Naive B cell (primary cell): Measurements from ENCODE around the gene THEM4. TPM values are rescaled to one million over a fixed set of nuclear protein-coding genes. Genes with fewer than 3 reads are reported as not detected.

Source experiments
- ATAC-seq, 2 donors: fragments of 150-1000 bp; cut with Tn5 transposase; 2 replicates each; pipeline ENCODE4 v1.10.0; 2021; ENCODE audit warnings: low read depth in 2 of 2, mild to moderate bottlenecking in 2 of 2, moderate library complexity in 2 of 2
- DNase-seq: peaks from one replicate; pipeline ENCODE4 v3.0.0; 2022
- H3K27ac Mint-ChIP-seq, 6 donors: one replicate each; pipeline ENCODE4 v1.8.0; 2020 to 2022; ENCODE audit warnings: mild to moderate bottlenecking in 6 of 6, mixed read lengths in 6 of 6, moderate library complexity in 5 of 6, inconsistent platforms in 2 of 6
- H3K27me3 Mint-ChIP-seq, 3 donors: one replicate each; pipeline ENCODE4 v1.8.0; 2021 to 2022; ENCODE audit warnings: mixed read lengths in 3 of 3, mild to moderate bottlenecking in 1 of 3
- H3K36me3 Mint-ChIP-seq, 2 donors: one replicate each; pipeline ENCODE4 v1.8.0; 2020 to 2022; ENCODE audit warnings: mixed read lengths in 2 of 2, inconsistent platforms in 1 of 2, mild to moderate bottlenecking in 1 of 2
- H3K4me1 Mint-ChIP-seq, 3 donors: one replicate each; pipeline ENCODE4 v1.8.0; 2020 to 2022; ENCODE audit warnings: mixed read lengths in 3 of 3, inconsistent platforms in 1 of 3, mild to moderate bottlenecking in 1 of 3, moderate library complexity in 1 of 3
- H3K4me3 Mint-ChIP-seq, 8 donors: one replicate each; pipeline ENCODE4 v1.8.0; 2020 to 2022; ENCODE audit warnings: mild to moderate bottlenecking in 8 of 8, mixed read lengths in 8 of 8, moderate library complexity in 8 of 8, inconsistent platforms in 2 of 8
- H3K9me3 Mint-ChIP-seq, 7 donors: one replicate each; pipeline ENCODE4 v1.8.0; 2020 to 2022; ENCODE audit warnings: mixed read lengths in 7 of 7, mild to moderate bottlenecking in 5 of 7, inconsistent platforms in 2 of 7, moderate library complexity in 1 of 7
- polyA plus RNA-seq, 6 donors: library from polyadenylated mRNA; unstranded; fragments of 300-500 nt; fragmentation: Illumina TruSeq; gene quantifications; one replicate each; pipeline ENCODE4 v1.2.3, GENCODE V29; 2021; ENCODE audit warnings: low read depth in 6 of 6

The THEM4 gene
- polyA plus RNA-seq: 10 to 100 TPM in 2 of 6 donors, 1 to 10 TPM in 4; 6.6 to 11.9 (median 8.1) TPM

DNA sequence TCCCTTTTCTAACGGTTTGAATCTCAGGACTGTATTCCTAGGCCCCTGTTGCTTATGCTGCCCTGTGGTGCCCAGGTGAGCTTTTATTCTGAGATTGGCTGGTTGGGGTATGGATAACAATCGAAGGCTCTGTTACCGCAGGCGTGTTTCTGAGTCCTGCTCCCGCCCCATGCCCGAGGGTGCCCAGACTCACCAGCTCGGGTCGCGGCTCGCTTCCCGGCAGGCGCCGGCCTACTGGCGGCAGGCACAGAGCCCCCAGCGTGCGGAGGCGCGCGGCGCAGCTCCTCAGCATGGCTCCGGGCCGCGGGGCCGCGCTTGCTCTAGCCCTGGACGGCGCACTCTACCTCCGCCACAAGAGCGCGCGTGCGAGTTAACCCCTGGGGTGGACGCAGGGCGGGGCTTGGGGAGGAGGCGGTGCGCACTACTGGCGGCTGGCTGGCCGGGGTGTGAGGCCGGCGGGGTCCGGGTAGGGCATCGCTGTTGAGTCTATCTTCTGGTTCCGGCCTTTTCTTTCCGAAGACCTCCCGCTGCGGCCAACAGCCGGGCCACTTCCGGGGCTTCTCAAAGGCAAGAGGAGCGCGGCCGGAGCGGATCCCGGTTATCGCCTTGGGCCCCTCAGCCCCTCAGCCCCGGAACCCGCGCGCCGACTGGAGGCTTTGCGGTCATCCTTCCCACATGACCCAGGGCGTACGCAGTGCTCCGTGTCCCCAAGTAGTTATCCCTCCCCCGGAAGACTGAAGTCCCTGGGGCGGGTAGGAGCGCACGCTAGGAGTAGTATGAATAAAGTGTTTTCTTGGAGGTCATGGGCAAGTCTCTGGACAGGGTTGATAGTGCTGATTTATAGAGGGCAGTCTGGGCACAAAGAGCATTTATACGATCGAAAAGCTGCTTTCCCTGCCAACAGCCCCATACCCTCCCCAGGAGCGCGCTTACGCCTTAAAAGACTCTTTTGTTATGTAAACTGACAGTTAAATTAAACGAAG lies at the start of gene THEM4:
TSS of gene THEM4 (minus strand) at position 345 of the 983 bp plus-strand sequence. CDS start at position 292, 53 bp downstream.
- peaks cover 6 to 23% (median 12%) of the 10 kb centered on the region in 3 donors for H3K4me1 Mint-ChIP-seq
- ATAC-seq: peak; percentile 94 to 96
- no peaks in the 10 kb centered on the region for H3K27me3 Mint-ChIP-seq
- DNase-seq: peak; percentile 71
- H3K36me3 Mint-ChIP-seq: peaks cover 8 to 26% of the 10 kb centered on the region in 2 donors
- peaks cover 0 to 31% (median 8%) of the 10 kb centered on the region in 7 donors for H3K9me3 Mint-ChIP-seq
- H3K27ac Mint-ChIP-seq: peak within 1 kb of the TSS in 5 of 6 donors; percentile 47 to 92 (median 70)
- H3K4me3 Mint-ChIP-seq: peak within 1 kb of the TSS; percentile 80 to 94 (median 88)

DNA sequence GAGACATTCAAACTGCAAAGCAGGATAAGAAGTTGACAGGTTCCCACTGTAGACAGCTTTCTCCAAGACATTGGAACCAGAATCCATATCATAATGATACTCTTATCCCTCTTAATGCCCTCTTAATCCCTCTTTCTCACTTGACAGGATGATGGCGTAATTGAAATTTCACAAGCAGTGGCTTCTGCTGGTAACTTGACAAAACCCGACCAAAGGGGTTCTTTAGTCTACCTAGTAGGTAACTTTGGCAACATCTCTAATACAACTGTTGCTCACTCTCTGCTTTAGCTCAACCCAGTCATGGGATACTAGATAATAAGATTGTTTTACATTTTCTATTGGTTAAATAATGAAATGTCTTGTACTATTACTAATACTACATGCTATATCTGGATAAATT lies 49.6 kb upstream of the THEM4 start:
- Mint-ChIP-seq H3K27me3 (peaks cover 13 to 26% (median 13%) of the 10 kb centered on the region in 3 donors), H3K36me3 (no peaks in the 10 kb centered on the region), H3K4me3 (no peak overlapping the region), H3K9me3 (no peaks in the 10 kb centered on the region), H3K4me1 (peaks cover 0 to 2% (median 0%) of the 10 kb centered on the region in 3 donors), H3K27ac (no peak overlapping the region)
- DNase-seq (no peak), ATAC-seq (no peak)

DNA sequence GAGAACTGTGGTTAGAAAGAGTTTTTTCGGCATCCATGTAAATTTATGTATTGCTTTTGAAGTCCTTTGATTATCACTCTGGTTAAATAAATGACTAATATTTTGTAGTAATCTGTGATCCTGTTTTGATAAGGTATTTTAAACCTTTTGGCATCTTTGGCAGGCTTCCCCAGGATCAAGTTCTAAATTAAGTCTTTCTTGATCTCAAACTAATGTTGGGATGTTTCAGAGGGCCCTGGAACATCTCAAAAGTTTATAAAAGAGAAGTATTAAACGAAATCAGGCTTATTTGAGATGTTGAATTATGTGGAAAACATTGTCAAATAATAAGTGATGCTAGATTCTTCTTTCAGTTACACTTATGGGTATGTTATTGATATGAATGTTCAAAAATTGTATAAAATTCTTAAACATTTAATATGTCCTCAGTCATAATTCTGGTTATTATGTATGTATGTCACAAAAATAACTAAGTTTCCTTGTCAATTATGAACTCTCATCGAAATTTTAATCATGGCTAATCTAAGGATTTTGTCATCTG lies 47.7 kb upstream of the THEM4 start:
- Mint-ChIP-seq H3K27ac (peak overlapping the region in 1 of 6 donors; percentile 28), H3K4me3 (no peak overlapping the region), H3K36me3 (no peaks in the 10 kb centered on the region), H3K4me1 (peaks cover 0 to 2% (median 0%) of the 10 kb centered on the region in 3 donors), H3K9me3 (no peaks in the 10 kb centered on the region), H3K27me3 (peaks cover 8 to 18% (median 9%) of the 10 kb centered on the region in 3 donors)
- DNase-seq (no peak), ATAC-seq (no peak)

DNA sequence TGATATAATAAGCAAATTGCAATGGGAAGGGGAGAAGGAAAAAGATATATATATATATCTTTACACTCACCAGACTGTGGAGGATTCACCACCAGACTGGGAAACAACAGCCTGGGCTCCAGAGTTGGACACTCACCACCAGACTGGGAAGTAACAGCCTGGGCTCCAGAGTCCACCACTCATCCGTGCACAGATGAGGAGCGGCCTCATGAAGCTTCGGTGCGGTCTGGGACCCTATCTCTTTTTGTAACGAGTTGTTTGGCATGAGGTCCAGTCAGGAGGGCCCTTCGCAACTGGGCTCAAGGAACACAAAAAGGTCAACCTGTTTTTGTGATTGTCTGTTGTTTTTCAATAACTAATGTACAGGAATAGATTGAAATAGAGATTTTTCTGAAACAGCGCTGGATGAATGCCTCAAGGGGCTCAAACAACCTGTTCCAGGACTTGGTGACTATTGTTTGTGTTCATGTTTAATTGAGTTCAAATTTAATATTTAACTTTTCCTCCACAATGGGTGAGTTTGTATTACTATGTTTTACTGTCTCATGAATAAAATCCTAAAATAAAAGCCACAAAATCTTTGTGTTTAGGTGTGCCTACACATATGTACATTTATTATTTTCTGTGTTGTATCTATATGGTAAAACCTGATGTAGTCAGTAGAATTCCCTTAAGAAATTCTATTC lies 44.2 kb upstream of the THEM4 start:
- Mint-ChIP-seq H3K27me3 (peaks cover 9 to 14% (median 10%) of the 10 kb centered on the region in 3 donors), H3K9me3 (no peaks in the 10 kb centered on the region), H3K4me1 (peaks cover 0 to 2% (median 0%) of the 10 kb centered on the region in 3 donors), H3K4me3 (no peak overlapping the region), H3K27ac (no peak overlapping the region), H3K36me3 (no peaks in the 10 kb centered on the region)
- DNase-seq (no peak), ATAC-seq (no peak)

DNA sequence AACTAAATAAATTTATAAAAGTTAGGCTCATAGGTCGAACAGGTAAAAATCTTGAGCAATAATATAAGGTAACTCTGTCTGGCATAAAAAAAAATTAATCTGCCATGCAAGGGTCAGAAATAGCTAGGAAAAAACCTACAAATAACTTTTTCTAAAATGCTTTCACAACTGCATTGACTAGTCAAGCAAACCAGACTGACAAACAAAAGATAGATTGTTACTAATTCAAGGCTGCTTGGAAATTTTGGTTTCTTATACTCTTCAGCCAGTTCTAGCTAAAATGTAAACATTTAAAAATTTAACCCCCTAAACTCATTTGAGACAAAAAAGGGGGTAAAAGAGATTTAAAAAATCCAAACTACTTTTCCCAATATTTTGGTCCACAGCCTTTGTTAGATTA lies 43.5 kb upstream of the THEM4 start:
- H3K36me3 Mint-ChIP-seq: no peaks in the 10 kb centered on the region
- H3K9me3 Mint-ChIP-seq: no peaks in the 10 kb centered on the region
- ATAC-seq: no peak
- H3K4me1 Mint-ChIP-seq: peaks cover 0 to 2% (median 0%) of the 10 kb centered on the region in 3 donors
- DNase-seq: no peak
- H3K4me3 Mint-ChIP-seq: no peak overlapping the region
- no peak overlapping the region for H3K27ac Mint-ChIP-seq
- H3K27me3 Mint-ChIP-seq: peaks cover 10 to 14% (median 11%) of the 10 kb centered on the region in 3 donors

DNA sequence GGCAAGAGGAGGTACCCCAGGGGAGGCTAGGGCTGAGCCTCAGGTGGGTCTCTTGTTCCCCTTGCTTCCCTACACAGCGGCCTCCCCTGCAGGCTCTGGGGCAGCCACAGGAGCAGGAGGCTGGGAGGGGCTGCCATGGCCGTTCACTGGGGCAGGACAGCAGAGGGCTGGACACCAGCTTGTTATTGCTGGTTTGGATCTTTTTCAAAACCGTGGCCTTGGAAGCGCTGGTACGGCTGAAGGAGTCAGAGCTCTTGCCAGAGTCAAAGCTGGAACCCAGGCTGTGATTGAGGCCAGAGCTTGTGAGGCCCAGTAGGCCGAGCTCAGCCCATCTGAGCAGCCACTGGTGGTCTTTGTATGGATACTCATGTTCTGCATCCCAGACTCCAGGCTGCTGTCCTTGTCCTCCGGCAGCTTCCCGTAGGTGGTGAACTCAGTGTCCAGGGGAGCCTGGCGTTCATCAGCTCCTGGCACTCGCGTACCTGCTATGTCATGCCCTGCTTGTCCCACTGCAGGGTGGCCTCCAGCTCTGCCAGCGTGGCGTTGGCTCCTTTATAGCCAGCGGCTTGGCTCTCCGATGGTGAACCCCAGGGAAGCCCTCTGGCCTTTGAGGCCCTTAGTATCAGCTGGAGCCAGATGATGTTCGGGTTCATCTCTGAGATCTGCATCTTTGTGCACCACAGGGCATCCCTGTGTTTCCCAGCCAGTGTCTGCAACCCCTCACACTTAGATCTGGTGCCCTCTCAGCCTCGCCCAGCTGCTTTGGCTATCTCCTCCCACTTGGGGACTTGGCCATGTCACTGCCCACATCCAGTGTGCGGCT lies 40.3 kb upstream of the THEM4 start:
- Mint-ChIP-seq H3K27me3 (peaks cover 10 to 36% (median 21%) of the 10 kb centered on the region in 3 donors), H3K9me3 (no peaks in the 10 kb centered on the region), H3K27ac (peak overlapping the region in 1 of 6 donors; percentile 36), H3K4me1 (peaks cover 3 to 11% (median 7%) of the 10 kb centered on the region in 3 donors), H3K4me3 (no peak overlapping the region), H3K36me3 (no peaks in the 10 kb centered on the region)
- ATAC-seq (no peak), DNase-seq (no peak)

DNA sequence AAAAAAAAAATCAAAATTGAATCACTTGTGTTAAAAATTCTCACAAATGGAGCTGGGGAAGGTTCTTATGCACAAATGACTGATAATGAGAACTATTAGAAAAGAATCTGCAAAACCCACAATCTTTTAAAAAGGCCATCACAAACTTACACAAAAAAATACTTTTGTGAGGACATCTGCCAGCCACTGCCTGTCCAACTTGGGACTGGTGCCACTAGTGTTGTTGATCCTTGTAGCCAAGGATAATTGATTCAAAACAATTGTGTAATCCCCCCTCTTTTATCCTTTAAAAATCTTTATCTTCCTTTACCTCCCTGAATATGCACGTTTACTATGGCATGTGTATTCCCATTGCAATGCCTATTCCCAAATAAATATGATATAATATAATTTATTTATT lies 39.2 kb upstream of the THEM4 start:
- peaks cover 10 to 36% (median 21%) of the 10 kb centered on the region in 3 donors for H3K27me3 Mint-ChIP-seq
- no peak for DNase-seq
- ATAC-seq: no peak
- no peaks in the 10 kb centered on the region for H3K9me3 Mint-ChIP-seq
- H3K4me1 Mint-ChIP-seq: peaks cover 3 to 11% (median 7%) of the 10 kb centered on the region in 3 donors
- no peaks in the 10 kb centered on the region for H3K36me3 Mint-ChIP-seq
- no peak overlapping the region for H3K27ac Mint-ChIP-seq
- no peak overlapping the region for H3K4me3 Mint-ChIP-seq

DNA sequence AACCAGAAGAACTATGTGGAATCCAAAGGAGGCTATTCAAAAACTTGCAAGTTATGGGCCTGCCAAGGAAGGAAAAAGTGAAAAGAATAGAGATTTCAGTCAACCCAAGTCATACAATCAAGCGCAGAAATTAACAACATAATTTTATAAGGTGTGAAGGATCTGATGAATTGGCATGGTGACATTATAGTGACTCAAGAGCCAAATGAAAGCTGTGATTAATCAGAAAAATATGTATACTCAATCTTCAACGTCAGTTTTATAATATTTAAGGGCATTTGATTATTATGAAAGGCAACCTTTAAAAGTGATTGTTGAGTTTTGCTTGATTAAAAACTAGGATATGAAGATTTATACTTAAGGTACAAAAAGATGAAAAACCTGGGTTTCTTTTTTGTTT lies 37.8 kb upstream of the THEM4 start:
- Mint-ChIP-seq H3K27me3 (peaks cover 10 to 45% (median 19%) of the 10 kb centered on the region in 3 donors), H3K4me3 (no peak overlapping the region), H3K27ac (peak overlapping the region in 2 of 6 donors; percentile 8 to 93), H3K4me1 (peaks cover 3 to 11% (median 7%) of the 10 kb centered on the region in 3 donors), H3K36me3 (no peaks in the 10 kb centered on the region), H3K9me3 (no peaks in the 10 kb centered on the region)
- DNase-seq (no peak), ATAC-seq (no peak)

DNA sequence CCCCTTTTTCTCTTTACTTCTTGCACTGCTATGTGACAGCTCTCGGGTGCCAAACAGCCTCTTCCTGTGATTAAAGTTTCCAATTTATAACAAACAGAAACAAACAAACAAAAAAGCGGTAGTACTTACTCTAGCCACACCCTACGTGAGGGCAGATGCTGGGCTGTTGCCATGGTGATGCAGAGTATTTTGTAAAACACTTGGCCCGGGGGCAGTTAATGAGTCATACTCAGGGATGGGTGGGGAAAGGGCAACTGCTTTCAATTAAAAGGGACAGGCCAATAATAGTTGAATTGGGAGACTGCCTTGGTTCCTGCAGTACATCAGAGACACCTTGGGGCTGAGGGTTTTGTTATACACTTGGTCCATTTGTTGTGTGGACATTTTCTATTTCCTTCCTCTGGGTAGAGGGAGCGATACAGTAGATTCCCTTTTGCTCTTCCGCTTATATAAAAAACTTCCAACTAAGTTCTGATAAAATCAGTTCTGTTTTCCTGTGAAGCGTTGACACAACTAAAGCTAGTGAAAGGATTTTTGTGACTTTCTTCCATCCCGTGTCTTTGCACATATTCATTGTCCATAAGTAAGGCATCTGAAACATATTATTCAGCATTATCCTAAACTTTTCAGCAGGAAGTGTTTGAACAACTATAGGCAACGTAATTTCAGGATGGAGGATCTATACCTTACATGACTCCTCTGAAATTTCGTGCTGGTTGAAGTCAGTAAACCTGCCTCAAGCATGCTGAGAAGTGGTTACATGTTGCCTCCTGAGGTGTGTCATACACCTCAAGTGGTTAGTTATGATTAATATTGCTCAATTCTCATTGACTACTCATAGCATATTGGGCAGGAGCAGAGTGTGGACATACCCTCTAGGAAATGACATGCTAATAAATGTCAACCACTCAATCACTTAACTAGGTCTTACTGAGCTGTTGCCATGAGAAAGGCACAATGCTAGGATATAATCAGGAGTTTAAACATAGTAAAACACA lies 36.7 kb upstream of the THEM4 start:
- peak; percentile 95 to 96 for ATAC-seq
- peak; percentile 55 for DNase-seq
- peak overlapping the region in 2 of 8 donors; percentile 10 to 15 for H3K4me3 Mint-ChIP-seq

DNA sequence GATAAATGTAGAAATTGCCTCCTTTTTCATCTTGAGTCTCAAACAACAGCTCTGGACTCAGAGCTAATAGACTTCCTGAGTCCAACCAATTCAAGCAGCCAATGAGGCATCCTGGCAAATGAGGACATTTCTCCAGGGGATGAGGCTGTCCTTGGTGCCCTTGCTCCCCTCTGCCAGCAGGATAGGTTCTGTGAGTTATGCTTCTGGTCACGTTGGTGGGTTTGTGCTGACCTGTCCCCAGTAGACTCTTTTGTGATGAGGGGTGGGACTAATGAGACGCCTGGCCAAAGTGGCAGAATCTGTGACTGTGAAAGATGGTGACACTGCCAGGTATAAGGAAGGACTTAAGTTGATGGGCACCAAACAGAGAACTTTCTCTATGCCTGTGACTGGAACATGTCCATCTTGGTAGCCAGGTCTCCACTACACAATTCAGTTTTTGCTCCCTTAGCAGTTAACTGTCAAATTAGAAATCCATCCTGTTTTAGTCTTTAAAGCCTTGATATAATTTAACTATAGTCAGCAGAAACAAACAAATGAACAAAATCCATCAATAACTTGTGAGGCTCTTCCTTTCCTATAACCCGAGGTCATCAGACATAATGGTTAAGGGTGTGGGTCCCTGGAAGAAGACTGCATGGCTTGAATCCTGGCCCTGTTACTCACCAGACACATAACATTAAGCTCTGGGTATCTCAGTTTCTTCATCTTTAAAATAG lies 35.7 kb upstream of the THEM4 start:
- H3K9me3 Mint-ChIP-seq: no peaks in the 10 kb centered on the region
- no peak for DNase-seq
- peaks cover 10 to 44% (median 24%) of the 10 kb centered on the region in 3 donors for H3K27me3 Mint-ChIP-seq
- no peak for ATAC-seq
- peak overlapping the region in 5 of 6 donors; percentile 18 to 93 (median 50) for H3K27ac Mint-ChIP-seq
- peaks cover 3 to 12% (median 11%) of the 10 kb centered on the region in 3 donors for H3K4me1 Mint-ChIP-seq
- peak overlapping the region in 1 of 8 donors; percentile 15 for H3K4me3 Mint-ChIP-seq
- H3K36me3 Mint-ChIP-seq: no peaks in the 10 kb centered on the region

More for the DNA sequence above, 36.7 kb upstream of the THEM4 start:
- Mint-ChIP-seq H3K27me3 (peaks cover 17 to 47% (median 21%) of the 10 kb centered on the region in 3 donors), H3K4me1 (peaks cover 3 to 12% (median 11%) of the 10 kb centered on the region in 3 donors), H3K9me3 (no peaks in the 10 kb centered on the region), H3K27ac (peak overlapping the region in 5 of 6 donors; percentile 32 to 93 (median 62)), H3K36me3 (no peaks in the 10 kb centered on the region)
